ENCODE measurements around the gene CFAP52.
"Not testable (repeated sequence)": the region's sequence is repeated elsewhere in the genome, so short reads cannot be mapped to it uniquely, and the experiment has no call there.

CFAP52 gene

GRCh38 chr17:9575381-9576101 lies 901 bp upstream of the CFAP52 start, which contains the start of gene STX8:
STX8 (minus strand) TSS chr17:9575820; CDS start chr17:9575808, 12 bp downstream.
- peak; percentile 83 for DNase-seq

GRCh38 chr17:9577373-9577709 lies 899 bp downstream of the CFAP52 start:
- peak; percentile 59 for DNase-seq

GRCh38 chr17:9587969-9588656 lies 11.7 kb downstream of the CFAP52 start:
- no peak for DNase-seq

DNA sequence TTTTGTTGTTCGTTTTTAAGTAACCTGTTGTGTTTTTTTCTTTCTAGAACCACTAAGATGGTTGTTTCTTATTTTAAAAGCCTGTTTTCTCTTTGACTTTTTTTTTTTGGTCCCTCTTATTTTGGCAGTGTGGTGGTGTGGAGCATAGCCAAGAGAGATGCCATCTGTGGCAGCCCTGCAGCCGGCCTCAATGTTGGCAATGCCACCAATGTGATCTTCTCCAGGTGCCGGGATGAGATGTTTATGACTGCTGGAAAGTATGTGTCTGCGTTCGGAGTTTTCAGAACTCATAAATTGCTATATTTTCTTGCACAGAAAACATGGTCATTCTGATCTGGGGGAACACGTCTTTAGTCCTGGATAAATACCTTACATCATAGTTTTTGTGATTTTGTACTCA lies 17.6 kb downstream of the CFAP52 start:
- no peak for DNase-seq

- not testable (repeated sequence) for DNase-seq
These were observed 21.2 kb downstream of the CFAP52 start for GRCh38 chr17:9597638-9598037.

GRCh38 chr17:9598661-9599060 lies 22.2 kb downstream of the CFAP52 start:
- no peak for DNase-seq

DNA sequence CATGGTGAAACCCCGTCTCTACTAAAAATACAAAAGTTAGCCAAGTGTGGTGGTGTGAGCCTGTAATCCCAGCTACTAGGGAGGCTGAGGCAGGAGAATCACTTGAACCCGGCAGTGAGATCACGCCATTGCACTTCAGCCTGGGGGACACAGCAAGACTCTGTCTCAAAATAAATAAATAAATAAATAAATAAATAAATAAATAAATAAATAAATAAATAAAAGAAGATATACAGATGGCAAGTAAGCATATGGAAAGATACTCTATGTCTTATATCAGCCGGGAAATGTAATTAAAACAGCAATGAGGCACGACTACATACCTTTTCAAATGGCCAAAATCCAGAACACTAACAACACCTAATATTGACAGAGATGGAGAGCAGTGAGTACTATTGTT lies 28.1 kb downstream of the CFAP52 start:
- not testable (repeated sequence) for DNase-seq

DNA sequence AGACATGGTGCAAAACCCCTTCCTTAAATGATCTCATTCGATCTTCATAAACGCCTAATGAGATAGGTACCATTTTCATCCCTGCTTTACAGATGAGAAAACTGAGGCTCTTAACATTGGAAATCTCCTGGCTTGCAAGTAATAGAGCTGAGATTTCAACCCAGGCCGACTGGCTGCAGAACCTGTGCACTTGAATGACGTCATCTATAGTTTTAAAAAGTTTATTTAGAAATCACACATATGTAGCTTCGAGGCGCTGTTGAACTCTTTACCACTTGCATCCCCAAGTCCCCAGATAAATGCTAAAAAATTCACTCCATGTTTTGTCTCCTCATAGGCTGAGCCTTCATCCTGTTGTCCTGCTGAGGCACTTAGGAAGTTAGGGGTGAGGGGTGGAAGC lies 30.0 kb downstream of the CFAP52 start:
- DNase-seq = no peak

DNA sequence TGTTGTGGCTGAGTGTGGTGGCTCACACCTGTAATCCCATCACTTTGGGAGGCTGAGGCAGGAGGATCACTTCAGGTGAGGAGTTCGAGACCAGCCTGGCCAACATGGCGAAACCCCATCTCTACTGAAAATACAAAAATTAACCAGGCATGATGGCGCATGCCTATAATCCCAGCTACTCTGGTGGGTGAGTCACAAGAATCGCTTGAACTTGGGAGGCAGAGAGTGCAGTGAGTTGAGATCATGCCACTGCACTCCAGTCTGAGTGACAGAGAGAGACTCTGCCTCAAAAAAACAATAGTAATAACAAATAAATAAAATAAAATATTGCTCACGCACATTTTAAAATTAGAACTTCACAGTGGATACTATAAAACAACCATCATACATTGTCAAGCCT lies 30.6 kb downstream of the CFAP52 start:
- not testable (repeated sequence) for DNase-seq

DNA sequence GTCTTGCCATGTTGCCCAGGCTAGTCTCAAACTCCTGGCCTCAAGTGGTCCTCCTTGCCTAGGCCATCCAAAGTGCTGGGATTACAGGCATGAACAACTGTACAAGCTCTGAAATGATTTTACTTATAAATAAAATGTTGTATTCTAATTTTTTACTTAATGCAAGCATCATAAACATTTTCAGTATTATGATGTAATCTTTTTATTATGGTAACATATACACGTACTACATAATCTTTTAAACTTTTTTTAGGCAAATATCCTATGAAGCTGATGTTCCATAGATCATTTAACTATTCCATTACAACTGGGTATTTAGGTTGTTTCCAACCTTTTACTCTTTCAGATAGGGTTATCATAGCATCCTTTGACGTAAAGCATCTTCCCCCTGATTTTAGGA lies 35.1 kb downstream of the CFAP52 start:
- DNase-seq = no peak

- no peak for DNase-seq
These were observed 35.6 kb downstream of the CFAP52 start for GRCh38 chr17:9612006-9612405.

DNA sequence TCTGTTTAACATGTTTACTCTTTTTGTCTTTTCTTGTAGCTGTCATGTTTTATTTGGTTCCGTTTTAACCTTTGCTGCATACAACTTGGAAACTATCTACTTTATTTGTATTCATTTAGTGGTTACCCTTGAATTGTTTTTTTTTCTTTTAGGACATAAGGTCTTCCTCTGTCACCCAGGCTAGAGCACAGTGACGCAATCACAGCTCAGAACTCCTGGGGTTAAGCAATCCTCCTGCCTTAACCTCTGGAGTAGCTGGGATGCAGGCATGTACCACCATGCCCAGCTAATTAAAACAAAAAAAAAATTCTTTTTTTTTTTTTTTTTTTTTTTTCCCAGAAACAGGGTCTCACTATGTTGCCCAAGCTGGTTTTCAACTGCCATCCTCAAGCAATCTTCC lies 39.0 kb downstream of the CFAP52 start:
- no peak for DNase-seq

DNA sequence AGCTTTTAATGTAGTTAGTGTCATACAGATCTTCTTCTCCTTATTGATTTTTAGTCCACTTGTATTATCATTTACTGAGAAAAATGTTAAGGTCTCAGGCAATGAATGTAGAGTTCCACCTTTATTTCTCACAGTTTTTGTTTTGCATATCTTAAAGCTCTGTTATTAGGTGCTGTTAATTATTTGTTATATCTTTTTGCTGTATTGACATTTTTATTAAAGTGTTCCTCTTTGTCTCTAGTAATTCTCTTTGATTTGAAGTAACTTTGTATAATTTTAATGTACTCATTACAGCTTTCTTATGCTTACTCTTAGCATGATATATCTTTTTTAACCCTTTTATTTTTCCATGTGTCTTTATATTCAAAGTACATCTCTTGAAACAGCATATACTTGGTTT lies 46.5 kb downstream of the CFAP52 start:
- DNase-seq = no peak

DNA sequence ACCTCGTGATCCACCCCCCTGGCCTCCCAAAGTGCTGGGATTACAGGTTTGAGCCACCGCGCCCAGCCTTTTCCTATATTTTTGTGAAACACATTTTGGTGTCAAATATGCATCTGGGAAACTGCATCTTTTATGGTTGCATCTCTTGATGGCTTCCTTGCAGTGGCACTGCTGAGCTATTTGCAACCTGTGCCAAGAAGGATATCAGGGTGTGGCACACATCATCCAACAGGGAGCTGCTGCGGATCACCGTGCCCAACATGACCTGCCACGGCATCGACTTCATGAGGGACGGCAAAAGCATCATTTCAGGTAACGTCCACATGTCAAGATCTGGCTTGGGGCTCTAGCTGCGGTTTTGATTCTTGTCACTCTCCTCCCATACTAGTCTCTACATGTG lies 52.1 kb downstream of the CFAP52 start:
- DNase-seq = no peak

GRCh38 chr17:9632741-9633140 lies 56.3 kb downstream of the CFAP52 start:
- DNase-seq = no peak

GRCh38 chr17:9635340-9635739 lies 58.9 kb downstream of the CFAP52 start:
- DNase-seq = no peak

DNA sequence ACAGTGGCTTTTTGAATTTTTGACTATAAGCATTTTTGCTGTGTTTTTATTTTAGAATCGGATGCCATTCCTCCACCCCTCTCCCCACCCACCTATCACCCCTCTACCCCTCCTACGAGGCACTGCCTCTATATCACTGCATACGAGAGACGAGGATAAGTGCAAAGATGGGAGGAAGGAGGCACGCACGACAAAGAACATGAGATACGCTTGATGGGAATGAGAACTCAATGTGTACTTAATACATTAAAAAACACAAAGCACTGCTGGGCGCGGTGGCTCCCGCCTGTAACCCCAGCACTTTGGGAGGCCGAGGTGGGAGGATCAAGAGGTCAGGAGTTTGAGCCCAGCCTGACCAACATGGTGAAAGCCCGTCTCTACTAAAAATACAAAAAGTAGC lies 60.1 kb downstream of the CFAP52 start:
- no peak for DNase-seq

- DNase-seq = not testable (repeated sequence)
These were observed 63.9 kb downstream of the CFAP52 start for GRCh38 chr17:9640388-9640787.

DNA sequence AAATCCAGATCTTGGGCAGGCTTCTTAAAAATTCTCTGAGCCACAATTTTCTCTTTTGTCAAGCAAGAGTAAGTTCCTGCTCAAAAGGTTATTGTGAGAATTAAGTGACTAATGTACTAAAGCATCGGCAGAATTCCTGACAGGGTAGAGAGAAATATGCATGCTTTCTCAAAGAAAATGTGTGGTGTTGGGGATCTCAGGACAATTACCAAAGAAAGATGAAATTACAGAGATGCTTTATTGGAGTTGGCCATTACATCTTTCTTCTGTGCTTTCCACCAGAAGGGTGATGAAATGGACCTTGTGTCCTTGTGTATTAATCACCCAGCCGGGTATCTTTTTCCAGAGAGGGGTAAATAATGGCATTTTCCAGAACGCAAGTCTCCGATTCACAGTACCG lies 67.2 kb downstream of the CFAP52 start:
- no peak for DNase-seq

DNA sequence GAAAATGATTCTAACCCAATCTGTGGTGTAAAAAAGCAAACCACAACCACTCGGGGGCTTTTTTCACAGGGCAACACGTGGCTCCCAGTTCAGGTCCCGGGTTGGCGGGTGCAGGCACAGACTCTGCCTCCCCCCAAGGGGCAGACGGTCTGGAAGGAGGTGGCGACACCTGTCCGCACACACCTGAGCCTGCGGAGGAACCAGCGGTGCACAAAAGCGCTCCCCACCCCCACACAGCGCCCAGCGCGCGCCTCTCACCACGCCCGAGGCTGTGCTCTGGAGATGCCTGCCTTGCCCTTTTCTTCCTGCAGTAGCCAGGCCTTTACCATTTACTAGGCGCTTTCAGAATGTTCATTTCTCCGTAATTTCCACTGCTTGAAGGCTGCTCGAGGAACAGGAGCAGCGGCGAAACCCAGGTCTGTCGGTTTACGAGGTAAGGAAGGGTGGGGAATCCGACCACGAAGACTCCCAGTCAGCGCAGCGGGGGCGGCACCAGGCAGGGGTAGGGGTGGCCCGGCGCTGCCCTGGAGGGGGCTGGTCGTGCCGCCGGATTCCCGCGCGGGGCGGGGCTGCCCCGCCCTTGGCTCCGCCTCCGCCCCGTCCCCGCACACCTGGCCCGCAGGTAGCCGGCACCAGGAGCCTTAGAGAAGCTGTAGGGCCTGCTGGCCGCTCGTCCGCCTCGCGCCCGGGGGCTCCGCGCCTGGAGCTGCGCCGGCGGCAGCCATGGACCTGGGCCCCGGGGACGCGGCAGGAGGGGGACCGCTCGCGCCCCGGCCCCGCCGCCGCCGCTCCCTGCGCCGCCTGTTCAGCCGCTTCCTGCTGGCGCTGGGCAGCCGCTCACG lies 68.7 kb downstream of the CFAP52 start, which contains the start of gene USP43:
Gene USP43, plus strand, starts transcription at position 608 of the 842 bp plus-strand sequence. Its CDS starts 116 bp downstream, at position 724.
- no peak for DNase-seq

- no peak for DNase-seq
These were observed 69.6 kb downstream of the CFAP52 start for GRCh38 chr17:9645851-9646545.

GRCh38 chr17:9646546-9646885 lies 70.1 kb downstream of the CFAP52 start:
- DNase-seq = no peak

- DNase-seq = no peak
These were observed 70.6 kb downstream of the CFAP52 start for GRCh38 chr17:9647014-9647413.
